GM04503 (cell line): ENCODE measurements around the gene RINL.
"Not testable (repeated sequence)": the region's sequence is repeated elsewhere in the genome, so short reads cannot be mapped to it uniquely, and the experiment has no call there.

Experiments
- DNase-seq: peaks from one replicate; pipeline ENCODE4 v3.0.0-alpha.2; 2012; ENCODE audit warnings: low read depth

Gene RINL

DNA sequence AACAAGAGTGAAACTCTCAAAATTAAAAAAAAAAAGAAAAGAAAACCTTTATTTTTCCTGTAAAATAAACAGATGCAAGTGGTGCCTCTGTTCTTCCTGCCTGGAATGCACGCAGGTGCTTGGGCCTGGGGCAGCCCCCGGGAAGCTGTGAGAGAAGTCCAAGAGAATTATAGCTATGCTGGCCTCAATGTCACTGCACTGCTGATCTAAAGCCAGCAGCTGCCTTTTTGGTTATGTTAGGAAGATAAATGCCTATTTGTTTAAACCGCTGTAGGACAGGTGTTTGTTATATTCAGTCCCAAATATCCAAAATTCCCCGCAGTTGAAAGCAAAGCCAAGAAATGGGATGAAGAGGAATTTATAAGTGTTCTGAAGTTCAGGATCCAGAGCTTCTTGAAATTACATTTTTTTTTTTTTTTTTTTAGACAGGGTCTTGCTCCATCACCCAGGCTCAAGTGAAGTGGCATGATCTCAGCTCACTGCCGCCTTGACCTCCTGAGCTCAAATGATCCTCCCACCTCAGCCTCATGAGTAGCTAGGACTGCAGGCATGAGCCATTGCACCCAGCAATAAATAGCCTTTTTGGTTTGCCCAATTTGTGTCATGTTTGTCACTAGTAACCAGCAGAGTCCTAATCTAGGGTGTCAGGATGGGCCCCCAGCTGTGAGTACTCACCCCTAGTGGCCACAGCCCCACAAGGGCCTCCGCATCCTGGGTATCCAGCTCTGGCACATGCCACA is 2.2 kb downstream of the RINL start:
- no peak for DNase-seq

DNA sequence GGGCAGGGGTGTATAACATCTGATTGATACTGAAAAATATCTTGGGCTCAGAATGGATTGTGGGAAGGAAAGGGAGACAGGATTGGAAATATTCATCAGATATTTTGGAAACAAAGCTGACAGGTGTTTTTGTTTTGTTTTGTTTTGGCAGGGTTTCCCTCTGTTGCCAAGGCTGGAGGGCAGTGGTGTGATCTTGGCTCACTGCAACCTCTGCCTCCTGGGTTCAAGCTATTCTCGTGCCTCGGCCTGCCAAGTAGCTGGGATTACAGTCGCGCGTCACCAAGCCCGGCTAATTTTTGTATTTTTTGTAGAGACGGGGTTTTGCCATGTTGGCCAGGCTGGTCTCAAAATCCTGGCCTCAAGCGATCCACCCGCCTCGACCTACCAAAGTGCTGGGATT is 4.7 kb downstream of the RINL start:
- DNase-seq, result not testable (repeated sequence)

DNA sequence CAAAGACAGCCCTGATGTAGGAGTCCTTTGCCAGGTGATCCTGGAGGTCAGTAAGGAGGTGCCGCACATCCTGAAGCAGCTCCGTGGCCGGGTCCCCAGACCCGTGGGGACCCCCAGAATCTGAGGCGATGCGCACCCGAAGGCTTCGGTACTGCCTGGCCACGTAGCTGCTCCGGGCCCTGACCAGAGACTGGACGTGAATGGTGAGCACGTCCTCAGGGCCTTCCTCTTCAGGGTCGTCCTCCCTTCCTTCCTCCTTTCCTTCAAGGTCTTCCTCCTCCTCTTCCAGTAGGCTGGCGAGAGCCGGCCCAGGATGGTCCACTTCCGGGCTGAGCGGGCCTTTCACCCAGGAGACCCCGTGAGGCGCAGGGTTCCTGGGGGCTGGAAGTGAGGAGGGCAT is 7.5 kb downstream of the RINL start:
- no peak for DNase-seq

DNA sequence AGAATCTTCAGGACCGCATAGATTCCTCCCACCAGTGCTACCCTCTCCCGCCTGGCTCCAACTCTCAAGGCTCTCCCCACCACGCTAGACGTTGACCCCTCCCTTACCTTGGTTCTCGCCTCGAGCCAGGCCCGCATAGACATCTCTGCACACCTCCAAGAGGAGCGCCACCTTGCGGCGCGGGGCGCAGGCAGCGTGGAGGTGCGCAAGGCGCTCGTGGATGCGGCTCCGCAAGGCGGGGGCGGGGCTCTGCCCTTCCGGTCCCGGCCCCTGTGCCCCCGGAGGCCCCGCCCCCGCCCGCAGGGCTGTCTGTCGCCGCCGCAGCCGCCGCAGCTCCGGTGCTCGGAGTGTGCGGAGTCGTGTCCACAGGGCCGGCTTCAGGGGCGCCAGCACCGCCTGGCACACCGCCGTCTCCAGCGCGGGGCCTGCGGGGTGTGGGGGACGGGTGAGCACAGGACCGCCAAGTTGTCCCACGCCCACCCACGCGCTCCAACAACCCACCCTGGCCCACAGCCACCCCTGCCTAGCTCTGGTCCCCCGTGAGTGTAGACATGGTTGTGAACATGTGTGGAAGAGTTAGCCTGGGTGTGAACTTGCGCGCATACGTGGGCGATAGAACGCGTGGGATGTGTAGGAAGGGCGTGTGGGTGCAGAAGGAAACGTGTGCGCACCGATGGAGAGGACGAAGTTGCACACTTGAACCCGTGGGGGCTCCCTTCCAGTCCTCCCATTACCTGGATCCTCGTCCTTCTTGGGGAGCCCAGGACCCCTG is 8.1 kb downstream of the RINL start:
- no peak for DNase-seq

DNA sequence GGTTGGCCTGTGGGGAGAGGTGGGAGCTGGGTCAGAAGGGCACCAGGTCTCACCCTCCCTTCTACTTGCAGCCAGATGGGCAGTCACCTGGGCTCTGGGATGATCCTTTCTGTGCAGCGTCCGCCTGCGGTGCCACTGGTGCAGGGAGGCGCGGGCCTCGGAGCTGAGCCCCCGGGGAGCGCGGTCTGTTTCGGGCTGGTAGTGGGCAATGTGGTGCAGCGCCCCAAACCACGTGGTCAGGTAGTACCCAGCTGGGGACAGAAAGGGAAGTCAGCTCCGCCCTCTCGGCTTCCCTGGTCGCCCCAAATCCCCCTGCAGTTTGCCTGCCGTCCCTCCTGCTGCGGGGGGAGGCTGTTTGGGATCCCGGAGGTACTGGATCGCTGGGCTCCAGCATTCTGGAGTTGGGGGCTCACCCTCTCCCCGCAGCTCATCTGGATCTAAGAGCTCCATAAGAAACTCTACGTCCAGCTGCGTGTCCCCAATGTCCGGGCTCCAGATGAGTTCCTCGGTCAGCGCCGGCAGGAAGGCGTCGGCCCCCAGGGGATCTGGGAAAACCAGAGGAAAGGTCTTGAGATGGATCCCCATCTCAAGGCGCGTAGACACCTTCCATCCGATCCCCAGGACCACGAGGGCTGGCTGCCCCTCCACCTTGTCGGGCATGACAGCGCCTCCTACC is 8.8 kb downstream of the RINL start:
- DNase-seq, result no peak

DNA sequence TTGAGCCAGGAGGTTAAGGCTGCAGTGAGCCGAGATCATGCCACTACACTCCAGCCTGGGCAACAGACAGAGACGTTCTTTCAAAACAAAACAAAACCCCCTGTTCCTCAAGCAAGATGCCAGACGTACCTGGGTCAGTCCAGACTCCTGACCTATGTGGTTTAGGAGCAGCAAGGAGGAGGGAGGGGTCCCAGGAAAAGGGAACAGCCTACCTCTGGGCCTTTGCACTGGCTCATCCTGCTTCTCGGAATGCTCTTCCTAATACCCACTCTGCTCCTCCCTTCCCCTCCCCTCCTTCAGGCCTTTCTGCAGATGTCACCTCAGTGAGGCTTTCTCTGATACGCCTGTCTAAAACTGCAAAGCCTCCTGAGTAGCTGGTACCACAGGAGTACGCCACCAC is 9.5 kb downstream of the RINL start:
- no peak for DNase-seq

DNA sequence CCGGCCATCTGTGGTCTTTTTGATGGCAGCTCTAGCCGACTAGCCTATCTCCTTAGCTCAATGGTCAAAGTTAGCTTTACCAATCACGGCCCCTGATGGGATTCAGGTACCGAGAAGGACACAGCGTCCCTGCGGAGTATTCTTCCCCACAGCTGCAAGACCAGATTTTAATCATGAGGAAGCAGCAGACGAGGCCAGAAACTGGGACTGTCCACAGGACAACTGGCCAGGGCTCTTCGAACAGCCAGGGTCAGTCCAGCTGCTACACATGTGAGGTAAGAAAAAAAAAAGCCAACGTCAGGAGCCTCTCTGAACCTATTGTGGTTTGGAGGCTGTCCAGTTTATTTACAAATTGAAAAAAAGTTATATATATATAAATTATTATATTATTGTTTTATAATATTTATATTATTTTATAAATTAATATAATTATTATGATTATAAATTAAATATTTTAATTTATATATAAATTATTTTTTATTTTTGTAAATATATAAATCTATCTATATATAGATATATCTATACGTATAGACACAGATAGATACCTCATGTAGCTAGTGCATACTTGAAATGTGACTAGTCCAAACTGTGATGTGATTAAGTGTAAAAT is 10.8 kb downstream of the RINL start:
- DNase-seq, result no peak

DNA sequence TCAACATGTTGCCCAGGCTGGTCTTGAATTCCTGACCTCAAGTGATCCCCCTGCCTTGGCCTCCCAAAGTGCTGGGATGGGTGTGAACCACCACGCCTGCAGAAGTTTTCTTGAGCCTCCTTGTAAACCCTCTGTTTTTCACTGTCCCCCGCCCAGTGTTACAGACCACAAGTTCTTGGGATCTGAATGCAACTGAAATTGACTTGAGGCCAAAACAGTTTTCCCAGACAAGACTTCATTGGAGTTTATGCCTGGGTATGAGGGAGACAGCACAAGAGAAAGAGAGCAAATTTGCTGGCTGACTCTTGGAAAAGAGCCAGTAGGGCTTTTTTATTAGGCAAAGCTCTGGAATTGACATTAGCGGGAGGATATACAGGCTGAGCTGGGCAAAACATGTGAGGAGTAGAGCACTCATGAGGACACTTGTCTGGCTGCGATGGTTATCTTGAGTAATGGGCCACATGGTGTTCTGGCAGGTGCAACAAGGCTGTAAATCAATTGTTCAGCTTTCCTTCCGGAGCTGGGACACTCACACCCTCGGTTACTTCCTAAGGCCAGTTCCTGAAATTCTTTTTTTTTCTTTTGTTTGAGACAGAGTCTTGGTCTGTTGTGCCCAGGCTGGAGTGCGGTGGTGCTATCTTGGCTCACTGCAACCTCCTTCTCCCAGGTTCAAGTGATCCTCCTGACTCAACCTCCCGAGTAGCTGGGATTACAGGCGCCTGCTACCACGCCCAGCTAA is 15.6 kb downstream of the RINL start:
- no peak for DNase-seq

DNA sequence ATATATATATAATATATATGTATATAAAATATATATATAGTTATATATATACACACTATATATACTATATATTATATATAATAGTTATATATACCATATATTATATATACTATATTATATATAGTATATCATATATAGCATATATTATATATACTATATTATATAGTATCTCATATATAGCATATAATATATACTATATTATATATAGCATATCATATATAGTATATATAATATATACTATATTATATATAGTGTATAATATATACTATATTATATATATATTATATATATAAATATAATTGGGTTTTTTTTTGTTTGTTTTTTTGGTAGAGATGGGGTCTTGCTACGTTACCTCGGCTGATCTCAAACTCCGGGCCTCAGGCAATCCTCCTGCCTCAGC is 16.7 kb downstream of the RINL start:
- DNase-seq, result no peak

DNA sequence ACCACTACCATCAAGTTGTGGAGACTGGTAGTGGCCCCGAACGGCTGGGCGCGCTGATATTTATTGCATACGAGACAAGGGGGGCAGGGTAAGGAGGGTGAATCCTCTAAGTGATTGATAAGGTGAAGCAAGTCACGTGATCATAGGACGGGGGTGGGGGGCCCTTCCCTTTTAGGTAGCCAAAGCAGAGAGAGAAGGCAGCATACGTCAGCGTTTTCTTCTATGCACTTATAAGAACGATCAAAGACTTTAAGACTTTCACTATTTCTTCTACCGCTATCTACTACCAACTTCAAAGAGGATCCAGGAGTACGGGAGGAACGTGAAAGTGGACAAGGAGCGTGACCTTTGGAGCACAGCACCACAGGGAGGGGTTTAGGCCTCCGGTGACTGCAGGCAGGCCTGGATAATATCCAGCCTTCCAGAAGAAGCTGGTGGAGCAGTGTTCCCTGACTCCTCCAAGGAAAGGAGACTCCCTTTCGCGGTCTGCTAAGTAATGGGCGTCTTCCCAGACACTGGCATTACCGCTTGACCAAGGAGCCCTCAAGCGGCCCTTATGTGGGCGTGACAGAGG is 18.4 kb downstream of the RINL start:
- not testable (repeated sequence) for DNase-seq

DNA sequence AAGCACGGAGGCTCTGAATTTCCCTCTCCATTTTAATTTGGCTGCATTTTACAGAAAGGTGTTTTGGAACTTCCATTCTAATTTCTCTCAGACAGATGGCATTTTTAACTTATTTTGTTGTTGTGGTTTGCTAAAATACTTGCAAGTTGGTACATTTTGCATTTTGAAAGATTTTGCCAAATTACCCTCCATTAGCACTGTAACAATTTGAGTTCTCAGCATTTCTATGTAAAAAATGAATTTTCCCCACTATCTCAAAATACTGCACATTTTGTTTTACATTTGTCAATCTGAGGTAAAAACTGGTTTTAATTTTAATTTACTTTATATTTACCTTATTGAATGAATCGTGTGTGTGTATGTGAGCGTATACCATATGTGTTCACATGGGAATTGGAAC is 21.3 kb downstream of the RINL start:
- DNase-seq, result no peak

DNA sequence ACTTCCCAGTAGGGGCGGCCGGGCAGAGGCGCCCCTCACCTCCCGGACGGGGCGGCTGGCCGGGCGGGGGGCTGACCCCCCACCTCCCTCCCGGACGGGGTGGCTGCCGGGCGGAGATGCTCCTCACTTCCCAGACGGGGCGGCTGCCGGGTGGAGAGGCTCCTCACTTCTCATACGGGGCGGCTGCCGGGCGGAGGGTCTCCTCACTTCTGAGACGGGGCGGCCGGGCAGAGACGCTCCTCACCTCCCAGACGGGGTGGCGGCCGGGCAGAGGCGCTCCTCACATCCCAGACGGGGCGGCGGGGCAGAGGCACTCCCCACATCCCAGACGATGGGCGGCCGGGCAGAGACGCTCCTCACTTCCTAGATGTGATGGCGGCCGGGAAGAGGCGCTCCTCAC is 22.3 kb downstream of the RINL start:
- not testable (repeated sequence) for DNase-seq

DNA sequence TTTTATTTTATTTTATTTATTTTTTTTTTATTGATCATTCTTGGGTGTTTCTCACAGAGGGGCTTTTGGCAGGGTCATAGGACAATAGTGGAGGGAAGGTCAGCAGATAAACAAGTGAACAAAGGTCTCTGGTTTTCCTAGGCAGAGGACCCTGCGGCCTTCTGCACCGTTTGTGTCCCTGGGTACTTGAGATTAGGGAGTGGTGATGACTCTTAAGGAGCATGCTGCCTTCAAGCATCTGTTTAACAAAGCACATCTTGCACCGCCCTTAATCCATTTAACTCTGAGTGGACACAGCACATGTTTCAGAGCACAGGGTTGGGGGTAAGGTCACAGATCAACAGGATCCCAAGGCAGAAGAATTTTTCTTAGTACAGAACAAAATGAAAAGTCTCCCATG is 23.1 kb downstream of the RINL start:
- not testable (repeated sequence) for DNase-seq

DNA sequence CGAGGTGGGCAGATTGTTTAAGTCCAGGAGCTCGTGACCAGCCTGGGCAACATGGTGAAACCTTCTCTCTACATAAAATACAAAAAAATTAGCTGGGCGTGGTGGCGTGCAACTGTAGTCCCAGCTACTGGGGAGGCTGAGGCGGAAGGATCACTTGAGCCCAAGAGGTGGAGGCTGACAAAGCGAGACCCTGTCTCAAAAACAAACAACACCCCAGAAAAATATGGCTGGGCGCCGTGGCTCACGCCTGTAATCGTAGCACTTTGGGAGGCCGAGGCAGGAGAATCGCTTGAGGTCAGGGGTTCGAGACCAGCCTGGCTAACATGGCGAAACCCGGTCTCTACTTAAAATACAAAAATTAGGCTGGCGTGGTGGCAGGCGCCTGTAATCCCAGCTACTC is 24.9 kb downstream of the RINL start:
- no peak for DNase-seq

DNA sequence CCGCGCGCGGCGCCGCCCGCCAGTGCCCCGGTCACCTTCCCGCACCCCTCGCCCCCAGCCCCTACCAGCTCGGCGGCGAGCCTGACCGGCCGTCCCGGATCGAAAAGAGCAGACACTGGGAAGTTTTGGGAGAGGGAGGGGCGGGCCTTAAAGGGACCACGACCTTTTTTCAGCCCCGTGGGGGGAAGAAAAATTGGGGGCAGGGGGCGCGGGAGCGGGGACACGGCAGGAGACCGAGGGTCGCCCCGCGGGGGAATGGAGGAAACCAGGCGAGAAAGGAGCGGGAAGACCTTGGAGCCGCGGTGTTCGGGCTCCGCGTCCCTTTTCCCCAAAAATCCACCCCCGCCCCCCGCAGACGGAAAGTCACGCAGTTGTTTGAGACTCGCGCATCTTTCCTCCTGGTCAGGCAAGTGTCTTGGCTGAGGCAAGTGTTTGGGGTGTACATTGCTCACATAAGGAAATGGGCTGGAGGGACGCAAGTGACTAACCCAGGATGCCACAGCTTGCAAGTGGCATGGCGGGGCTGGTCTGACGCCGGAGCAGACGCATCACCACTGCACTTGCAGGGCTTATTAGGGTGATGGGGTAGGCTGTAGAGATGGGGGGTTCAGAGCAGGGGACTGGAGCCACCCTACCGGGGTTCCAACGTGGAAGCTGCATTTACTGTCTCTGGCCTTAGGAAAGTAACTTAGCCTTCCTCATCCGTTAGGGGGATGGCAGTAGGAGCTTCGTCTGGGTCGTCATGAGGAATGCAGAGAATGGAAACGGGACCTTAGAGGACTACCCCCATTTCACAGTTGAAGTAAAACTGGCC is 25.6 kb downstream of the RINL start:
- DNase-seq, result no peak

DNA sequence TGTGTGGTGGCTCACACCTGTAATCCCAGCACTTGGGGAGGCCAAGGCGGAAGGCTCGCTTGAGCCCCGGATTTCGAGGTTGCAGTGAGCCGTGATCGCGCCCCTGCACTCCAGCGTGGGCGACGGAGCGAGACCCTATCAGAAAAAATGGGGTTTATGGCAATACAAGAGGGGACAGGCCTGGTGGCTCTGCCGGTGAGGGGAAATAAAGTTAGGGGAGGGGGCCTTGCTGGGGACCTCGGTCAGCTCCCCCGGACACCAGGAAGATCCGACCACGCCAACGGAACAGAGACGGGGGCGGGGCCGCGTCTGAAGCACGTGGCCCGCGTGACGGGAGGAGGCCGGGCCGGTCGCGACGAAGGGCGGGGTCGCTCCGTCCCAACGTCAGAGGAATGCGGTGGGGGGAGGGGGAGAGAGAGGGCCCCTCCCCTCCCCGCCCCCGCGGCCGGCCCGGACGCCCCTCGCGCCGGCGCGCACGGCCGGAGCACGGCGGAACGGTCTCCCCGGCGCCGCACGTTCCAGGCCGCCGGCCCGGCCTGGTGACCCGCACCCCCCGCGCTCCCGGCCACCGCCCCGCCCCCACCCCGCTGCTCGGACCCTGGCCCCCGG is 26.3 kb downstream of the RINL start:
- DNase-seq, result no peak

DNA sequence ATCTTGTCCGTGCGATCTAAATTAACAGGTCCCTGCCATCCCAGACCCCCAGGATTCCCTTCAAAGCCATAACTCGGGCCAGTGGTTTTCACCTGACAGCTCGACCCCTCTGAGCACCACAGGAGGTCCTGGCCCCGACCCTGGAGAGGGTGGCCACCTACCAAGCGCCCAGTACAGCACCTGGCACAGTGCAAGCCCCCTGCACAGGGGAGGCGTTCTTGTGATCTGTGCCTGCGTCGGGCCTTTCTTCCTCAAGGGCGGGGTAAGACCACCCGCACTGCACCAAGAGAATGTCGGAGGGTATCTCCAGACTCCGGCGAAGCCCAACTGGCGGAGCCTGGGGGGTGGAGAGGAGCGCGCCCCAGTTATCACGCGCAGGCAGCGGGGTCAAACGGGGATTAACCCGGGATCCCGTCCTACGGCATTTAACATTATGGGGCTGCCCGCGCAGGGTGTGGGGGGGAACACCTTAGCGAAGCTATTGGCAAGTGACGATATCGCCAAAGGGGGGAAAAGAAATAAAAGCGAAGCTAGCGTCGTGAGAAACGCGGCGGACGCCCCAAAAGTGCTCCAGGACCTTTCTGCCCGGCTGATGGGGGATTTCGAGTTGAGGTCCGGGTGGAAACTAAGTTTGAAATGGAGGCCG is 27.0 kb downstream of the RINL start:
- no peak for DNase-seq

DNA sequence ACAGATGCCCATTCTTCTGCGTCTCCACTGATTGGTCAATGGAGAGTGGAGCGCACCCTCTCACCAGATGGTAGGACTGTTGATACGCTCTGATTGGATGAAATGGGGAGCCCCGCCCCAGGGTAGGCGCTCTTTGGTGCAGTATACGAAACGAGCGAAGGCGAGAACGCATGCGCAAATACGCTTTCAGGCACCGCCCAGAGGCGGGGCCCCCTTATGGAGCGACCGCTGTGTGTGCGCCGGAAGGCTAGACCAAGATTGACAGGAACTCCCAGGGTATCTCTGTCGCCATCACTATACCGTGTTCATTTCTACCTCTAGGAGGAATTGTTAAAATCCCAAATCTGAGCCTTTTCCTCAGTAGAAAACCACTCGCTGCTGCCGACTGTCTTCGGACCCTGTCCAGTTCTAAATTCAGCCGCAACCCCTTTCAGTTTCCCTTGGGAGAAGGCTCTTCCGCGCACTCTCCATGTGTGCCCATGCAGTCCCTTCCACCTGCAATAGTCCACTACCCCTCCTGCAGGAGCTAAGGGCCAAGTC is 27.6 kb downstream of the RINL start:
- no peak for DNase-seq

DNA sequence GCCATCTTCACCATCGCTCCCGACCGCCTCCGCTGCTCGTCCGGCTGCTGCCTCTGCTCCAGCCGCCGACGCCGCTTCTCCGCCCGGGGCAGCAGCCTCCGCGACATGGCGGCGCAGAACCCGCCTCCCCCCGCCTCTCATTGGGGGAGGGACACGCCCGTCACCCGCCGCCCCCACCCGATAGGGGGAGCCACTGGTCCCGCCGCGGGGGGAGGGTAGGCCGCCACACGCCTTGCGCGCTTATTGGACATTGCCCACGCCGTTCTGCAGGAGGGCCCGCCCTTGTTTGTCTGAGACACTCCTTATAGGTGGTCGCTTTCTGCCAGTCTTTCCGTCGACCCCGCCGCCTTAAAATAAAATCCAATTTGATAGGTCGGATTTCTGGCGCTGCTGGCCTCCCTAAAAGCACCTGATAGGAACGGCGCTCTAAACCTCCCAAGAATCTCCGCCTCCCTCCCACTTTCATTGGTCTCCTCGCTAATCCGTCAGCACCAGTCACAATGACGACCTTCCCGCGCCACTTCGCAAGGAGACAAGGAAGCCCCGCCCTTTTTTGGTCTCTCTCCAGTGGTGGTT is 28.1 kb downstream of the RINL start, which contains the start of gene HNRNPL:
HNRNPL (minus strand) TSS at position 127 of the 576 bp plus-strand sequence; CDS start at position 107, 20 bp downstream.
- DNase-seq, result peak; percentile 100
